IMR-90 (cell line): ENCODE results near the gene LDLRAD4. TPM values are rescaled to one million over a fixed set of nuclear protein-coding genes. Genes with fewer than 3 reads are reported as not detected.

Experiments used
- ATAC-seq: fragments of 200-7000 bp; cut with Tn5 transposase; 2 replicates; pipeline ENCODE4 v1.9.1; 2020; ENCODE audit warnings: low read depth, mild to moderate bottlenecking, moderate library complexity
- BruUV-seq: library from RNA; stranded (reverse); fragments of 400-500 nt; replicated peaks from 2 replicates; lab custom pipeline; 2021; lab: Mats Ljungman, UMichigan
- CTCF ChIA-PET: fragments of 300-600 bp; formaldehyde crosslinking; extraction: SDS; loops from one replicate; lab custom pipeline; 2021; ENCODE audit warnings: antibody characterized with exemption; lab: Yijun Ruan, JAX
- POLR2A ChIA-PET: fragments of 300-600 bp; sonication (Branson Sonifier 250); formaldehyde crosslinking; loops from one replicate; lab custom pipeline; 2022; ENCODE audit warnings: antibody characterized with exemption; ENCODE audit not compliant: unreplicated experiment; lab: Charles Lee
- DNase-seq: peaks from one replicate; pipeline ENCODE4 v3.0.0; 2013
- H2AFZ ChIP-seq: replicated peaks from 2 replicates; pipeline ENCODE3; 2013; ENCODE audit warnings: low read length, mild to moderate bottlenecking; ENCODE audit not compliant: poor library complexity
- H2AK5ac ChIP-seq: 2 replicates; pipeline ENCODE4 v1.6.1; 2013; ENCODE audit warnings: low read depth, low read length, inconsistent platforms
- H2AK9ac ChIP-seq: replicated peaks from 2 replicates; pipeline ENCODE3; 2013; ENCODE audit warnings: mild to moderate bottlenecking, low read depth, low read length, moderate library complexity; ENCODE audit not compliant: poor library complexity
- H2BK120ac ChIP-seq: 2 replicates; pipeline ENCODE4 v1.6.1; 2013; ENCODE audit warnings: low read depth, low read length, inconsistent platforms
- H2BK15ac ChIP-seq: 3 replicates; pipeline ENCODE4 v1.6.1; 2013; ENCODE audit warnings: low read depth, low read length, inconsistent platforms
- H2BK20ac ChIP-seq: 2 replicates; pipeline ENCODE4 v1.6.1; 2013; ENCODE audit warnings: low read depth, mild to moderate bottlenecking, inconsistent platforms, low read length, moderate library complexity
- H2BK5ac ChIP-seq: 2 replicates; pipeline ENCODE4 v1.6.1; 2013; ENCODE audit warnings: mild to moderate bottlenecking, low read depth, low read length, inconsistent platforms; ENCODE audit not compliant: poor library complexity, severe bottlenecking
- H3K14ac ChIP-seq: replicated peaks from 2 replicates; pipeline ENCODE4 v1.6.1; 2013; ENCODE audit warnings: low read depth, low read length, inconsistent platforms
- H3K18ac ChIP-seq: 2 replicates; pipeline ENCODE4 v1.6.1; 2013; ENCODE audit warnings: low read depth, low read length, control low read depth
- H3K23ac ChIP-seq: 2 replicates; pipeline ENCODE4 v1.6.1; 2013; ENCODE audit warnings: low read depth, low read length, inconsistent platforms
- H3K27ac ChIP-seq: 2 replicates; pipeline ENCODE4 v1.5.1; 2013; ENCODE audit warnings: mild to moderate bottlenecking, control low read depth, low read length; ENCODE audit not compliant: insufficient read depth
- H3K27me3 ChIP-seq: 2 replicates; pipeline ENCODE4 v1.6.1; 2013; ENCODE audit warnings: low read length; ENCODE audit not compliant: control insufficient read depth, insufficient read depth
- H3K36me3 ChIP-seq: 2 replicates; pipeline ENCODE4 v1.6.1; 2013; ENCODE audit warnings: low read length, mixed read lengths; ENCODE audit not compliant: control insufficient read depth, insufficient read depth
- H3K4ac ChIP-seq: 2 replicates; pipeline ENCODE4 v1.6.1; 2013; ENCODE audit warnings: low read depth, low read length, inconsistent platforms
- H3K4me1 ChIP-seq: 2 replicates; pipeline ENCODE4 v1.6.1; 2013; ENCODE audit warnings: low read length, mixed read lengths; ENCODE audit not compliant: control insufficient read depth, insufficient read depth
- H3K4me2 ChIP-seq: 2 replicates; pipeline ENCODE4 v1.6.1; 2013; ENCODE audit warnings: low read depth, mild to moderate bottlenecking, control low read depth, low read length, moderate library complexity
- H3K4me3 ChIP-seq: 2 replicates; pipeline ENCODE4 v1.5.1; 2013; ENCODE audit warnings: low read depth, mild to moderate bottlenecking, control low read depth, low read length, moderate library complexity; ENCODE audit not compliant: insufficient read depth
- H3K56ac ChIP-seq: 2 replicates; pipeline ENCODE4 v1.6.1; 2013; ENCODE audit warnings: low read length, inconsistent platforms; ENCODE audit not compliant: insufficient read depth; ENCODE audit errors: extremely low read depth
- H3K79me1 ChIP-seq, 2 experiments: 2 replicates each; pipeline ENCODE4 v1.6.1; 2013; ENCODE audit warnings: low read length in 2 of 2, inconsistent platforms in 1 of 2, low read depth in 1 of 2
- H3K9ac ChIP-seq: 2 replicates; pipeline ENCODE4 v1.6.1; 2013; ENCODE audit warnings: low read depth, low read length, control low read depth
- H3K9me1 ChIP-seq: 2 replicates; pipeline ENCODE4 v1.6.1; 2013; ENCODE audit warnings: low read length, inconsistent platforms; ENCODE audit not compliant: insufficient read depth
- H3K9me3 ChIP-seq: 2 replicates; pipeline ENCODE4 v1.6.1; 2013; ENCODE audit warnings: low read length; ENCODE audit not compliant: control insufficient read depth, insufficient read depth
- H4K20me1 ChIP-seq: 2 replicates; pipeline ENCODE4 v1.6.1; 2013; ENCODE audit warnings: low read length, inconsistent platforms; ENCODE audit not compliant: insufficient read depth
- H4K5ac ChIP-seq: 2 replicates; pipeline ENCODE4 v1.6.1; 2013; ENCODE audit warnings: mild to moderate bottlenecking, low read depth, low read length, control low read depth
- H4K8ac ChIP-seq, 2 experiments: 2 replicates each; pipeline ENCODE4 v1.6.1; 2013; ENCODE audit warnings: low read depth in 2 of 2, low read length in 2 of 2, control low read depth in 1 of 2, inconsistent platforms in 1 of 2
- H4K91ac ChIP-seq: 2 replicates; pipeline ENCODE4 v1.6.1; 2013; ENCODE audit warnings: low read depth, low read length, inconsistent platforms; ENCODE audit not compliant: insufficient read depth
- BHLHE40 ChIP-seq: fragments of 150-350 bp; IDR thresholded peaks from 2 replicates; pipeline ENCODE4 v1.6.1; 2016; ENCODE audit warnings: mild to moderate bottlenecking, low read depth, low read length
- CEBPB ChIP-seq: IDR thresholded peaks from 2 replicates; pipeline ENCODE4 v1.6.1; 2012; ENCODE audit warnings: low read depth, low read length, improper control_type of control experiment
- CHD1 ChIP-seq: IDR thresholded peaks from 2 replicates; pipeline ENCODE4 v1.6.1; 2012; ENCODE audit warnings: low read depth, low read length, improper control_type of control experiment
- CTCF ChIP-seq: conservative IDR thresholded peaks from 2 replicates; pipeline ENCODE4 v1.5.1; 2012; ENCODE audit warnings: mild to moderate bottlenecking, low read depth, low read length, improper control_type of control experiment
- ELK1 ChIP-seq: fragments of 150-350 bp; IDR thresholded peaks from 2 replicates; pipeline ENCODE4 v1.6.1; 2016; ENCODE audit warnings: low read depth, mild to moderate bottlenecking, low read length, moderate library complexity, borderline replicate concordance
- FOS ChIP-seq: fragments of 150-350 bp; IDR thresholded peaks from 2 replicates; pipeline ENCODE4 v1.6.1; 2016; ENCODE audit warnings: low read depth, low read length
- MAFK ChIP-seq: IDR thresholded peaks from 2 replicates; pipeline ENCODE4 v1.6.1; 2012; ENCODE audit warnings: low read depth, low read length, improper control_type of control experiment
- MAZ ChIP-seq: IDR thresholded peaks from 2 replicates; pipeline ENCODE4 v1.6.1; 2012; ENCODE audit warnings: low read depth, mild to moderate bottlenecking, low read length, improper control_type of control experiment, moderate library complexity, borderline replicate concordance
- MXI1 ChIP-seq: IDR thresholded peaks from 2 replicates; pipeline ENCODE4 v1.6.1; 2012; ENCODE audit warnings: low read depth, mild to moderate bottlenecking, low read length, moderate library complexity, borderline replicate concordance
- NFE2L2 ChIP-seq: fragments of 150-350 bp; IDR thresholded peaks from 2 replicates; pipeline ENCODE4 v1.6.1; 2016; ENCODE audit warnings: low read depth, mild to moderate bottlenecking, low read length
- POLR2A ChIP-seq: IDR thresholded peaks from 2 replicates; pipeline ENCODE4 v1.6.1; 2012; ENCODE audit warnings: mild to moderate bottlenecking, low read depth, low read length
- RAD21 ChIP-seq: IDR thresholded peaks from 2 replicates; pipeline ENCODE4 v1.6.1; 2012; ENCODE audit warnings: low read length, improper control_type of control experiment
- RCOR1 ChIP-seq: IDR thresholded peaks from 2 replicates; pipeline ENCODE4 v1.6.1; 2012; ENCODE audit warnings: mild to moderate bottlenecking, low read length, improper control_type of control experiment; ENCODE audit not compliant: insufficient replicate concordance
- RFX5 ChIP-seq: IDR thresholded peaks from 2 replicates; pipeline ENCODE4 v1.8.0; 2012; ENCODE audit warnings: low read depth, mild to moderate bottlenecking, low read length, moderate library complexity
- SMC3 ChIP-seq: fragments of 150-350 bp; IDR thresholded peaks from 2 replicates; pipeline ENCODE4 v1.6.1; 2016; ENCODE audit warnings: low read depth, mild to moderate bottlenecking, antibody characterized with exemption, low read length, moderate library complexity
- USF2 ChIP-seq: fragments of 150-350 bp; IDR thresholded peaks from 2 replicates; pipeline ENCODE4 v1.6.1; 2017; ENCODE audit warnings: mild to moderate bottlenecking, antibody characterized with exemption, low read length, low read depth
- WGBS, 2 experiments: methylation state at CpG; one replicate each; pipeline versions ENCODE4 v1.1.5 to v1.1.7; 2013; ENCODE audit warnings: missing lambda C conversion rate in 2 of 2; ENCODE audit not compliant: insufficient read length in 1 of 2; ENCODE audit errors: extremely low coverage in 2 of 2; 5-methylcytosine and 5-hydroxymethylcytosine counted together
- dilution Hi-C: fragments of 300-500 bp; cut with HindIII; formaldehyde crosslinking; loops from one replicate; pipeline ENCODE4 v1.14.3; 2018; ENCODE audit warnings: low sequenced_read_pairs; ENCODE audit not compliant: unreplicated experiment
- in situ Hi-C: fragments of 300-500 bp; cut with MboI; formaldehyde crosslinking; loops from 3 replicates; pipeline ENCODE4 v1.14.3; 2019; ENCODE audit warnings: low sequenced_read_pairs, inconsistent platforms, mixed read lengths
- intact Hi-C: fragments of 100-400 bp; cut with micrococcal nuclease; formaldehyde crosslinking; loops from 2 replicates; pipeline ENCODE4 v1.10.0; 2022
- polyA plus RNA-seq, 3 experiments: library from polyadenylated mRNA; depleted of rRNA; stranded (reverse); fragments of >200 nt; gene quantifications; 2 replicates each; pipeline ENCODE4 v1.2.3, GENCODE V29; 2012; ENCODE audit warnings: low replicate concordance in 1 of 3
- total RNA-seq: library from RNA; depleted of rRNA; stranded (reverse); fragments of >200 nt; gene quantifications from 2 replicates; pipeline ENCODE4 v1.2.3, GENCODE V29; 2012

LDLRAD4 gene
- total and polyA plus RNA-seq, 2 of the 4 experiments (the other 2 are of a cell fraction): not detected

- no peak overlapping the region for H3K14ac ChIP-seq
- H2BK20ac ChIP-seq: no peak overlapping the region
- no peak overlapping the region for H3K4ac ChIP-seq
- TF ChIP-seq RFX5 (no peak), FOS (no peak), BHLHE40 (no peak), NFE2L2 (no peak), MAZ (no peak), SMC3 (no peak), MXI1 (no peak), USF2 (no peak), CEBPB (no peak), RCOR1 (no peak), CTCF (no peak), CHD1 (no peak), RAD21 (no peak), POLR2A (no peak), ELK1 (no peak), MAFK (no peak)
- no peak overlapping the region for H4K8ac ChIP-seq
- no peak overlapping the region for H4K5ac ChIP-seq
- DNase-seq: no peak
- H3K27me3 ChIP-seq: peaks cover 11% of the 10 kb centered on the region
- no peak overlapping the region for H2BK120ac ChIP-seq
- H3K9ac ChIP-seq: no peak overlapping the region
- no peak overlapping the region for H2AFZ ChIP-seq
- in situ Hi-C loops: loop anchor here (25.0 kb wide), 2 partner anchors 623 to 873 kb away; no protein-coding TSS in a partner anchor
- H3K9me3 ChIP-seq: no peaks in the 10 kb centered on the region
- H3K4me1 ChIP-seq: no peaks in the 10 kb centered on the region
- ChIA-PET POLR2A (no interaction called here), CTCF (no interaction called here)
- no peaks in the 10 kb centered on the region for H3K9me1 ChIP-seq
- intact Hi-C loops: no loop called here
- H3K36me3 ChIP-seq: no peaks in the 10 kb centered on the region
- H3K27ac ChIP-seq: no peak overlapping the region
- H2AK5ac ChIP-seq: no peak overlapping the region
- no peak for ATAC-seq
- no peaks in the 10 kb centered on the region for H3K79me1 ChIP-seq
- no peak overlapping the region for H2BK5ac ChIP-seq
- no peak overlapping the region for H2AK9ac ChIP-seq
- dilution Hi-C loops: no loop called here
- H4K91ac ChIP-seq: no peak overlapping the region
- no peak overlapping the region for H3K56ac ChIP-seq
- no TSS peak for BruUV-seq
- no peak overlapping the region for H3K4me3 ChIP-seq
- 89% methylated on average over 3 of the region's 5 CpGs; no CpG with 5 or more reads in 1 of the 2 experiments for WGBS, 2 experiments
- no peak overlapping the region for H2BK15ac ChIP-seq
- H3K4me2 ChIP-seq: no peak overlapping the region
- H4K20me1 ChIP-seq: no peaks in the 10 kb centered on the region
- H3K18ac ChIP-seq: no peak overlapping the region
- H3K23ac ChIP-seq: no peak overlapping the region
These were observed 416.5 kb downstream of the LDLRAD4 start for GRCh38 chr18:13635046-13635445.
